Measurements from ENCODE around the gene KRT17.

Gene KRT17

GRCh38 chr17:41664587-41665565, 40.5 kb upstream of the KRT17 start:
- Histone ChIP-seq H3K36me3 (ENCODE audit: control insufficient read depth in 4 of 4, insufficient read depth in 4 of 4, low read length in 3 of 4) (no peaks in the 10 kb centered on the region), H3K4me3 (ENCODE audit: control insufficient read depth in 1 of 7, extremely low read depth in 1 of 7, insufficient read depth in 4 of 7, low read depth in 2 of 7, low read length in 6 of 7) (peak overlapping the region in 4 of 7 experiments; percentile 35 to 80 (median 67)), H3K27ac (ENCODE audit: insufficient read depth in 1 of 2, low read depth in 1 of 2, low read length in 2 of 2, poor library complexity in 1 of 2, severe bottlenecking in 2 of 2) (no peak overlapping the region), H3K27me3 (replicated peaks in 2 of 5; ENCODE audit: control insufficient read depth in 4 of 5, insufficient read depth in 5 of 5, low read length in 4 of 5) (no peaks in the 10 kb centered on the region), H3K4me1 (ENCODE audit: control extremely low read depth in 1 of 4, control insufficient read depth in 4 of 4, insufficient read depth in 4 of 4, low read length in 3 of 4) (peaks cover 0 to 37% (median 30%) of the 10 kb centered on the region in 4 experiments), H3K9me3 (ENCODE audit: control extremely low read depth in 1 of 5, control insufficient read depth in 4 of 5, insufficient read depth in 2 of 5, low read depth in 1 of 5, low read length in 4 of 5) (no peaks in the 10 kb centered on the region)
- CTCF ChIA-PET = interaction anchor here (0.7 to 12.2 kb wide), 16 partner anchors 13 to 857 kb away, joined by 3 to 239 read pairs (median 4); partner anchors contain the start of gene EIF1
- 75% methylated on average over 4 of the region's 15 CpGs for WGBS (ENCODE audit: insufficient coverage)
- DNase-seq = no peak
- POLR2A ChIA-PET = interaction anchor here (1.2 to 5.0 kb wide), 2 partner anchors 16 to 24 kb away, joined by 4 to 30 read pairs; partner anchors contain the start of gene EIF1

- Histone ChIP-seq H3K4me3 (ENCODE audit: control insufficient read depth in 1 of 7, extremely low read depth in 1 of 7, insufficient read depth in 4 of 7, low read depth in 2 of 7, low read length in 6 of 7) (no peak overlapping the region), H3K9me3 (ENCODE audit: control extremely low read depth in 1 of 5, control insufficient read depth in 4 of 5, insufficient read depth in 2 of 5, low read depth in 1 of 5, low read length in 4 of 5) (no peaks in the 10 kb centered on the region), H3K27ac (ENCODE audit: insufficient read depth in 1 of 2, low read depth in 1 of 2, low read length in 2 of 2, poor library complexity in 1 of 2, severe bottlenecking in 2 of 2) (no peak overlapping the region), H3K4me1 (ENCODE audit: control extremely low read depth in 1 of 4, control insufficient read depth in 4 of 4, insufficient read depth in 4 of 4, low read length in 3 of 4) (peaks cover 0 to 35% (median 30%) of the 10 kb centered on the region in 4 experiments), H3K36me3 (ENCODE audit: control insufficient read depth in 4 of 4, insufficient read depth in 4 of 4, low read length in 3 of 4) (no peaks in the 10 kb centered on the region), H3K27me3 (replicated peaks in 2 of 5; ENCODE audit: control insufficient read depth in 4 of 5, insufficient read depth in 5 of 5, low read length in 4 of 5) (no peaks in the 10 kb centered on the region)
- CTCF ChIA-PET = interaction anchor here (0.6 to 12.2 kb wide), 13 partner anchors 13 to 857 kb away, joined by 3 to 239 read pairs (median 7); partner anchors contain the start of gene KRT20
- POLR2A ChIA-PET = no interaction called here
- DNase-seq = no peak
- WGBS (ENCODE audit: insufficient coverage) = no CpG with 5 or more reads among the region's 2 CpGs
These were observed 39.7 kb upstream of the KRT17 start for GRCh38 chr17:41664172-41664457.

DNA sequence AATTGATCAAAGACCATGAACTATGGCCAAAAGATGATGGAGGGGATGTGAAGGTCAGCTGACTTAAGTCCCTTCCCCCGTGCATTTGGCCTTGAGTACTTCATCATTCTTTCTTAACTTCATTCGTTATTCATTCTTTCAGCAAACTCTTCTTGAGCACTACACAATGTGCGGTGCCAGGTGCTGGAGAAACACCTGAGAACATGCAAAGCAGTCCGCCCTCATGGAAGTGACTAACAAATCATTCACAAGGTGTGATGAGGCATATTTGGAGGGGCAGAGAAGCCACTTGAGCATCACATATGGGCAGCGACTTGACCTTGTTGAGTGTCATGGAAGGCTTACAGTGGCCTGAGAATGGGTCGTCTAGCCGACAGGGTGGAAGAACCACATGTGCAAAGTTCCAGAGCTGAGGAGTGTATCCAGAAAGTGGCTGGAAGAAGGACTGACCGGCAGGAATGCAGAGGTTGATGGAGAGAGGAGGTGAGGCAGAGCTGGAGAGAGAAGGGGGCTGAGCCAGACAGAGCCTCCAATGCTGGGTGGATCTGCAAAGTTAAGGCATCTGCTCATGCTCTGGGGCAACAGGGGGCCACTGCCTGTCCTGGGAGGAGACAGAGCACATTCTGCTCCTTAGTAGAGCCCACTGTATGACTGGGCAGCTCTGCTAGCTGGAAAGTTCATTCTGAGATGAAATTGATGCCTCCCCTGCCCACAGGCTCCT, 39.2 kb upstream of the KRT17 start:
- CTCF ChIA-PET = interaction anchor here (0.6 to 12.2 kb wide), 24 partner anchors 13 to 861 kb away, joined by 3 to 239 read pairs (median 4); partner anchors contain the start of gene KRT20
- Histone ChIP-seq H3K36me3 (ENCODE audit: control insufficient read depth in 4 of 4, insufficient read depth in 4 of 4, low read length in 3 of 4) (no peaks in the 10 kb centered on the region), H3K27me3 (replicated peaks in 2 of 5; ENCODE audit: control insufficient read depth in 4 of 5, insufficient read depth in 5 of 5, low read length in 4 of 5) (no peaks in the 10 kb centered on the region), H3K4me1 (ENCODE audit: control extremely low read depth in 1 of 4, control insufficient read depth in 4 of 4, insufficient read depth in 4 of 4, low read length in 3 of 4) (peaks cover 0 to 38% (median 30%) of the 10 kb centered on the region in 4 experiments), H3K4me3 (ENCODE audit: control insufficient read depth in 1 of 7, extremely low read depth in 1 of 7, insufficient read depth in 4 of 7, low read depth in 2 of 7, low read length in 6 of 7) (no peak overlapping the region), H3K9me3 (ENCODE audit: control extremely low read depth in 1 of 5, control insufficient read depth in 4 of 5, insufficient read depth in 2 of 5, low read depth in 1 of 5, low read length in 4 of 5) (no peaks in the 10 kb centered on the region), H3K27ac (ENCODE audit: insufficient read depth in 1 of 2, low read depth in 1 of 2, low read length in 2 of 2, poor library complexity in 1 of 2, severe bottlenecking in 2 of 2) (no peak overlapping the region)
- no peak for DNase-seq
- WGBS (ENCODE audit: insufficient coverage) = 90% methylated on average over 8 of the region's 8 CpGs
- POLR2A ChIA-PET = no interaction called here

GRCh38 chr17:41660221-41660711, 35.9 kb upstream of the KRT17 start:
- 93% methylated on average over 7 of the region's 8 CpGs for WGBS (ENCODE audit: insufficient coverage)
- ChIA-PET CTCF (interaction anchor here (1.1 to 12.2 kb wide), 6 partner anchors 10 to 858 kb away, joined by 3 to 239 read pairs (median 4); no protein-coding TSS in a partner anchor), POLR2A (no interaction called here)
- H3K36me3 ChIP-seq (ENCODE audit: control insufficient read depth in 4 of 4, insufficient read depth in 4 of 4, low read length in 3 of 4) = no peaks in the 10 kb centered on the region
- peaks cover 0 to 20% (median 12%) of the 10 kb centered on the region in 4 experiments for H3K4me1 ChIP-seq (ENCODE audit: control extremely low read depth in 1 of 4, control insufficient read depth in 4 of 4, insufficient read depth in 4 of 4, low read length in 3 of 4)
- no peak for DNase-seq
- H3K9me3 ChIP-seq (ENCODE audit: control extremely low read depth in 1 of 5, control insufficient read depth in 4 of 5, insufficient read depth in 2 of 5, low read depth in 1 of 5, low read length in 4 of 5) = no peaks in the 10 kb centered on the region
- H3K4me3 ChIP-seq (ENCODE audit: control insufficient read depth in 1 of 7, extremely low read depth in 1 of 7, insufficient read depth in 4 of 7, low read depth in 2 of 7, low read length in 6 of 7) = no peak overlapping the region
- H3K27ac ChIP-seq (ENCODE audit: insufficient read depth in 1 of 2, low read depth in 1 of 2, low read length in 2 of 2, poor library complexity in 1 of 2, severe bottlenecking in 2 of 2) = no peak overlapping the region
- H3K27me3 ChIP-seq (replicated peaks in 2 of 5; ENCODE audit: control insufficient read depth in 4 of 5, insufficient read depth in 5 of 5, low read length in 4 of 5) = no peaks in the 10 kb centered on the region

GRCh38 chr17:41659427-41660212, 35.2 kb upstream of the KRT17 start:
- no peak for DNase-seq
- no peak overlapping the region for H3K4me3 ChIP-seq (ENCODE audit: control insufficient read depth in 1 of 7, extremely low read depth in 1 of 7, insufficient read depth in 4 of 7, low read depth in 2 of 7, low read length in 6 of 7)
- H3K9me3 ChIP-seq (ENCODE audit: control extremely low read depth in 1 of 5, control insufficient read depth in 4 of 5, insufficient read depth in 2 of 5, low read depth in 1 of 5, low read length in 4 of 5) = no peaks in the 10 kb centered on the region
- WGBS (ENCODE audit: insufficient coverage) = 98% methylated on average over 10 of the region's 11 CpGs
- ChIA-PET POLR2A (no interaction called here), CTCF (interaction anchor here (1.7 to 12.2 kb wide), 5 partner anchors 9 to 858 kb away, joined by 3 to 239 read pairs (median 5); no protein-coding TSS in a partner anchor)
- no peaks in the 10 kb centered on the region for H3K36me3 ChIP-seq (ENCODE audit: control insufficient read depth in 4 of 4, insufficient read depth in 4 of 4, low read length in 3 of 4)
- H3K27ac ChIP-seq (ENCODE audit: insufficient read depth in 1 of 2, low read depth in 1 of 2, low read length in 2 of 2, poor library complexity in 1 of 2, severe bottlenecking in 2 of 2) = no peak overlapping the region
- H3K27me3 ChIP-seq (replicated peaks in 2 of 5; ENCODE audit: control insufficient read depth in 4 of 5, insufficient read depth in 5 of 5, low read length in 4 of 5) = no peaks in the 10 kb centered on the region
- peaks cover 0 to 20% (median 11%) of the 10 kb centered on the region in 4 experiments for H3K4me1 ChIP-seq (ENCODE audit: control extremely low read depth in 1 of 4, control insufficient read depth in 4 of 4, insufficient read depth in 4 of 4, low read length in 3 of 4)

DNA sequence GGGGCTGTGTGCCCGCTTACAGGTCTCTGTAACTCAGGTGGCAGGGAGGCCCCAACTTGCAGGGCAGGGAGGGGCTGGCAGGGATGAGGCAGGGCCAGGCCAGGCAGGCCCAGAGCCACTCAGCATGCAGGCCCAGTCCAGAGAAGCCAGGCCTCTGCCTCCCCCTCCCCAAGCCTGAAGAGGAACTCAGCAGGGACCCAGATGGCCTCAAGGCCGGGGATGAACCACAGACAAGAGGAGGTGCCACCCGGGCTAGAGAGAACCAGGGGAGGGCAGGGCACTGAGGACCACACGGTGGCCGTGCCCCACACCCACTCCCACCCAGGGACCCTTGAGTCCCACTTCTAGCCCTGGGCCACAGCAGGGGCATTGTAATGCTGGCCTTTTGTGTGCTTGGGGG, 34.5 kb upstream of the KRT17 start:
- Histone ChIP-seq H3K4me1 (ENCODE audit: control extremely low read depth in 1 of 4, control insufficient read depth in 4 of 4, insufficient read depth in 4 of 4, low read length in 3 of 4) (peaks cover 0 to 20% (median 11%) of the 10 kb centered on the region in 4 experiments), H3K4me3 (ENCODE audit: control insufficient read depth in 1 of 7, extremely low read depth in 1 of 7, insufficient read depth in 4 of 7, low read depth in 2 of 7, low read length in 6 of 7) (no peak overlapping the region), H3K9me3 (ENCODE audit: control extremely low read depth in 1 of 5, control insufficient read depth in 4 of 5, insufficient read depth in 2 of 5, low read depth in 1 of 5, low read length in 4 of 5) (no peaks in the 10 kb centered on the region), H3K36me3 (ENCODE audit: control insufficient read depth in 4 of 4, insufficient read depth in 4 of 4, low read length in 3 of 4) (no peaks in the 10 kb centered on the region), H3K27ac (ENCODE audit: insufficient read depth in 1 of 2, low read depth in 1 of 2, low read length in 2 of 2, poor library complexity in 1 of 2, severe bottlenecking in 2 of 2) (no peak overlapping the region), H3K27me3 (replicated peaks in 2 of 5; ENCODE audit: control insufficient read depth in 4 of 5, insufficient read depth in 5 of 5, low read length in 4 of 5) (no peaks in the 10 kb centered on the region)
- DNase-seq = peak in 2 of 3 donors; percentile 52 to 61
- ChIA-PET CTCF (interaction anchor here (0.7 to 12.2 kb wide), 7 partner anchors 8 to 743 kb away, joined by 3 to 239 read pairs (median 3); no protein-coding TSS in a partner anchor), POLR2A (no interaction called here)
- WGBS (ENCODE audit: insufficient coverage) = 54% methylated on average over 3 of the region's 5 CpGs

Measured in common myeloid progenitor, CD34-positive (primary cell).